GM21360 (cell line): ENCODE results near the gene CACNB4.
"Not testable (repeated sequence)": the region's sequence is repeated elsewhere in the genome, so short reads cannot be mapped to it uniquely, and the experiment has no call there.

Experiments
- ATAC-seq: cut with Tn5 transposase; IDR thresholded peaks from one replicate; pipeline ENCODE4 v1.9.1; 2021; ENCODE audit warnings: mild to moderate bottlenecking, moderate library complexity; ENCODE audit not compliant: unreplicated experiment

CACNB4 gene

DNA sequence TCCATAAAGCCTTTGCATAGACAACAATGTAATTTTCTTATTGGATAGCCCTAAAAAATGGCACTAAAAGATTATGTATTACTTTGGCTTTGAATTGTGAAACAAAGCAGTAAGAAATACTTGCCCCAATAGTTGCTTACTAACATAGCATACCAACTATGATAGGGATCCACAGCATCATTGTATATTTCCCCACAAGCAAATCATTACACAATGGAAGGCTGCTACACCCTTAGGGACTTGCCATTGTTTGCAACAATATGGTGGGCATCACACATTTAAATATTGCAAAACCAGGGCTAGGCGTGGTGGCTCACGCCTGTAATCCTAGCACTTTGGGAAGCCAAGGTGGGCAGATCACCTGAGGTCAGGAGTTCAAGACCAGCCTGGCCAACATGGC, 74.4 kb downstream of the CACNB4 start:
- no peak for ATAC-seq

- no peak for ATAC-seq
Measured at GRCh38 chr2:152022090-152022489, 76.8 kb downstream of the CACNB4 start.

DNA sequence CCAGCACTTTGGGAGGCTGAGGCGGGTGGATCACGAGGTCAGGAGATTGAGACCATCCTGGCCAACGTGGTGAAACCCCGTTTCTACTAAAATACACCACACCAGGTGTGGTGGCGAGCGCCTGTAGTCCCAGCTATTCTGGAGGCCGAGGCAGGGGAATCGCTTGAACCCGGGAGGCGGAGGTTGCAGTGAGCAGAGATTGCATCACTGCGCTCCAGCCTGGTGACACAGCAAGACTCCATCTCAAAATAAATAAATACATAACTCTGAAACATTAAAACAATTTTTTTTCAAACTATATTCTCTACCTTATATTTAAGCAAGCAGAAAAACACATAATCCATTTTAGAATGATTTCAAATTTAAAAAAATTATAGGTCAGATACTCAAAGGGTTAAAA, 77.8 kb downstream of the CACNB4 start:
- not testable (repeated sequence) for ATAC-seq

GRCh38 chr2:152019732-152020131, 79.1 kb downstream of the CACNB4 start:
- ATAC-seq, result no peak

DNA sequence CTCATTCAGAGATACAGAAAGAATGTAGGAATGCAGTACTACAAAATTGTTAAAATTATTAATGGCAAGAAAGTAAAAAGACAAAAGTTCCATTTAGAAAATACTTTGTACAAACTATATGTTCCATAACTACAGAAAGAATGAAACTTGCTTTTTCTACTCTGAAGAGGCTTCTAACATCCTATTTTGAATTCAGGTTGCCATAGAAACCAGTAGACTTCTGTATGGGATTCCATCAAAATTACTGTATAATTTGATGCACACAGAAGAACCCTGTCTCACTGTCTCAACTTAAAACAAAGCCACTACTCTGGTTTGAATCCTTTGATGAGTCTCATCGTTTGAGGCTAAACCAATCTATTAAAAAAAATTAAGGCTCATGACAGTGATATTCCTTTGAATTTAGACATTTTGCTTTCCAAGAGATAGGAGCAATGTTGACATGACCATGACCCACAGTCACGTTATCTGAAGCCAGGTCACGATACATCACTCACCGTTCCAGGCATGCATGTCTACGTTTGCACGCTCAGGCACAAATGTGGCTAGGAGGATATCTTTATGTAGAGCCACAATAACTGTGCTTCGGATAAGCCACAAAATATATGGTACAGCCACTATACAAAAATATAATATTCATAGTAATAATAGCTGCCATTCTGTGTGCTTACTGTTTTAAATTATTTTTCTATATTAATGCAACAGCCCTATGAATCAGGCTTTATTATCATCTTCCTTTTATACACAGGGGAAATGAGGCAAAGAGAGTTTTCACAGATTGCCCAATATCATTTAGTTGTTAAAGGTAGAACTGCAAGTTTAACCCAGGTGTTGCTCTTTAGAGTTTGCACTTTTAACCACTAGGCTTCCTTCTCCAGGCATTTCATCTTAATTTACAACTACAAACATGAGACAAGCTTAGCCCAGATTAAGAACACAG, 82.4 kb downstream of the CACNB4 start:
- ATAC-seq, result no peak

- ATAC-seq, result no peak
Measured at GRCh38 chr2:152015552-152015951, 83.3 kb downstream of the CACNB4 start.

DNA sequence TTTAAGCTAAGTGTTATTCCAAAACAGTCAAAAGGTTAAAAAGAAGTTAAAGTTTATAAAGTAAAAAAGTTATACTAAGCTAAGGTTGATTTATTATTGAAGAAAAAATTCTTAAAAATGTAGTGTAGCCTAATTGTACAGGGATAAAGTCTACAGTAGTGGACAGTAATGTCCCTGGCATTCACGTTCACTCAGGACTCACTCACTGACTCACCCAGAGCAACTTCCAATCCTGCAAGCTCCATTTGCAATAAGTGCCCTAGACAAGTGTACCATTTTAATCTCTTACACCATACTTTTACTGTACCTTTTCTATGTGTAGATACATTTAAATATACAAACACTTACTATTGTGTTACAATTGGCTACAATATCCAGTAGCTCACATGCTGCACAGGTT, 86.1 kb downstream of the CACNB4 start:
- ATAC-seq, result no peak

- no peak for ATAC-seq
Measured at GRCh38 chr2:152011724-152012123, 87.1 kb downstream of the CACNB4 start.

DNA sequence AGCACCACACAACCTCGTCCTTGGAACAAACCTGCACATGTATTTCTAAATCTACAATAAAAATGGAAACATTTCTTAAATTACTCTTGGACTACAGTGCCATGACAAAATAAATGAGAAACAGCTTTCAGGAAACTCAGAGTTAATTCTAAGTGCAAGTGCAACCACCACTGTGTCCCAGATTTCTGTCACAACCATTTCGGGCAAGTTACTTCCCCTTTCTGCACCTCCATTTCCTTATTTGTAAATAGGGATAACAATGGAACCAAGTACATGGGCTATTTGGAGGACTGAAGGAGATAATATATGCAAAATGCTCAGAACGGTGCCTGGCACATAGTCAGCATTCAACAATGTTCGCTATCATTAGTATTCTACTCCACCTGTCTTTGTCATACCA, 93.2 kb downstream of the CACNB4 start:
- ATAC-seq, result no peak

- not testable (repeated sequence) for ATAC-seq
Measured at GRCh38 chr2:152003283-152003682, 95.6 kb downstream of the CACNB4 start.

DNA sequence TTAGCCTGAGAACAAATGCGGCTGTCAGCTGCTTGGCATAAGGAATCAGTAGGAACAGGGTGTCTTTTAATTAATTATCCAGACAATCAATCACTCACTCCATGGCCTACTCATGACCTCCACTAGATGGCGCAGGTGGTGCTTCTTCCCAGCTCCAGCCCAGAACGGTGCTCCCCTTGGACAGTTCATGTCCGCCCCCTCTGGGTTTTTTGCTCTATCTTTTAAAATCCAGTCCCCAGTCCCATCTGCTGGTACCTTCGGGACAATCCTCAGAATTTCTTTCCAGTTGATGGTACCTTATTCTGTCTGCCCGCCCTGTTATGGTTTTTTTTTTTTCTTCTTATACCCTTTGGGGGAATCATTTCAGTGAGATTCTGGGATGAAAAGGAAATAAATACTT, 99.8 kb downstream of the CACNB4 start:
- no peak for ATAC-seq

DNA sequence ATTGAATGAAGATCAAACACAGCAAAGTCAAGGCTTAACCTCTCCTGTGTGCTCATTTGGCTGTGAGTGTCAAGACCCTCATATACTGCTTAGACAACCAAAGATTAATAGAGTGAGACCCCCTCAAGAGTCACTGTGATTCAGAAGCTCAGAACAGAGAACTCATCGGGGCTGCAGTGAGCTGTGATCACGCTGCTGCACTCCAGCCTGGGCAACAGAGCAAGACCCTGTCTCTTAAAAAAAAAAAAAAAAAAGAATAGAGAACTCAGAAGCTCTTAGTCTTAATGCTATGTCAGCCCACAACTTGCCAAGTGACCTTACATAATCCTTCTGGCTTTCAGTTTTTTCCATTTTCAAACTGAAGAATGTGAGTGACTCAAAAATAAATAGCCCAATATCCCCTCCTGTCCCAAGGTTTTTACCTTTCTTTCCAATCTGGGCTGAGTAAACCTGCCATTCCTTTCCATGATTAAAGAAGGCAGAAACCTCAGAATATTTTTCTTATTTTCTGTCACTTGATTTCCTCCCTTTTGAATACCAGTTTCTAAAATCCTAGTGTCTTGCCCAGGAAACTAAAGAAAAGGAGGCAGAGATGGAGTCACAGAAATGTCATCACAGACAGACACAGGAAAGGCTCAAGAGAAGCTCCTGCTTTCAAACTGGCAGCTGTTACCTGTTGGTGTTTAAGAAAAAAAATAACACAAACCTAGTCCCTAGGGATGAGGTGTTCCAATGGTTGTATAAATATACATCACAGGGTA, 102.4 kb downstream of the CACNB4 start:
- no peak for ATAC-seq

- no peak for ATAC-seq
Measured at GRCh38 chr2:151995161-151995557, 103.7 kb downstream of the CACNB4 start.

GRCh38 chr2:151994178-151994577, 104.7 kb downstream of the CACNB4 start:
- ATAC-seq, result not testable (repeated sequence)

GRCh38 chr2:151991010-151991409, 107.8 kb downstream of the CACNB4 start:
- ATAC-seq, result no peak

DNA sequence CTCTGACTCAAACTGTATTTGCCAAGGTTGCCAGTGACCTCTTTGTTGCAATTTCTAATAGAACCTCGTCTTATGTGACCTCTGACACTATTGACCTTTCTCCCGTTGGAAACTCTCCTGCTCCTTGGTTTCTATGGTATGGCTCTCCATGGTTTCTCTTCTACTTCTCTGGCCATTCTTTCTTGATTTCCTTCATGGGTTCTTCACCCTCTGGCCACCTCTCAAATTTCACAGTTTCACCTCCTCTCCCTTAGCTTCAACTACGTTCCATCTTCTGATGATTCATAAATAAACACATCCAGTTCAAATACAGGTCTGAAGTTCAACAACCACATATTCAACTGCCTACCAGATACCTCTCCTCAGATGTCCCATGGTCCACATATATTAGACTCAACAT, 109.5 kb downstream of the CACNB4 start:
- no peak for ATAC-seq

DNA sequence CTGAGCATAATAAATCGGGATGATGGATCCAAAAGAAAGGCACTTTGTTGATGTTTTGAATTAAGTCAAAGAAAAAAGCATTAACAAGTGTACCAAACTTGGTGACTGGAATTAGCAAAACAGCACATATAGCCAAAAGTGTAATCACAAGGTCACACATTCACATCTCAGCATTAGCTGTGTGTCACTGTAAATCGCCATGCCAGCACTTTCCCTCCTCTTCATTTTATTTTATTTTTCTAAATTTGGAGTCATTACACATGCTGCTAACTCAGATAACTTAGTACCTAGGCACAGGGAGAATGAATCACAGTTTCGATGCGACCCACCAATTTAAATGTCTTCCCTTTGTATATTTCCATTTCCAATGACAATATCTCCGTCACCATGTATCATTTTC, 111.4 kb downstream of the CACNB4 start:
- no peak for ATAC-seq

DNA sequence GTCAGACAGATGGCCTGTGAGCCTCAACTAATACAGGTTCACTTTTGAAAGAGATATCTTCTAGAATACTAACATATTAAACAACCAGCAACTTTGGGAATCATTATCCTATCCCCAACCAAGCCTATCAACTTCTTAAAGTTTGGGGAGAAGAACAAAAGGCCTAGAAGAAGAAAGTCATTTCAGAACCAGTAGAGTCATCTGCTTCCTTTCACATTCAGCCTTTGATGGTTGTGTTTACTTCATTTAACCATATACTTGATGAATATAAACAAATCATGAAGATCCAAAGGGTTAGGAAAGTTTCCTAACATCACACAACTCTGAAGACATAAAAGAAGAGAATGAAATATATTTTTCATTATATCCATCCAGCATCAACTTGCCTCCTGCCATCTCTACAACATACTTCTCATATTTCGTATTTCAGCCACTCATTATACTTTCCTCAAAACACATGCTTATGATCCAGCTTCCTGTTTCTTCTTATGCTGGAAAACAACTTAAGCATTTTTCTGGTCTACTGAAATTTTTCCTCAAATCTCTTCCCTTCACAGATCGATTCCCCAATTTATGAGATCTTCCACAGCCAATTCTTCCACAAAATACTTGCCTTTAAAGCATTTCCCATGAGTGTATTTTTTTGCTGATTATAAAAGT, 114.3 kb downstream of the CACNB4 start:
- ATAC-seq, result no peak

DNA sequence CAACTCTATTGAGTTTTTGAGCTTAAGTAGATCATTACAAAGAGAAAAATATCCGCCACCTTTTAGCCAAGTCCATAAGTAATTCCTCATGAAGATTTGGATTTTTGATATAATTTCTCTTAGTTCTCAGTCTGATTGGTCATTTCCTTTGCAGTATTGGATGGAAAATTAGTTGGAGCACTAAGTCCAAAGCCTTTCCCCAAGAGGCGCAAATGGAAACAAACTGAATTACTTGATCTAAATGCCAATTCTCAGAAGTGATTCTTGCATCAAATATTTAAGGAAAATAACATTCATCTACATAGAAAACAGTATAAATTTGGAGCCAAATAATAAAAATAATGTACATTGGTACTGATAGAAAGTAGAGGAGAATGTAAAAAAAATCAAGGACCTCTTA, 115.6 kb downstream of the CACNB4 start:
- no peak for ATAC-seq

GRCh38 chr2:151981886-151982285, 117.0 kb downstream of the CACNB4 start:
- ATAC-seq, result no peak

GRCh38 chr2:151979694-151980093, 119.2 kb downstream of the CACNB4 start:
- ATAC-seq, result no peak

- ATAC-seq, result no peak
Measured at GRCh38 chr2:151978709-151979108, 120.1 kb downstream of the CACNB4 start.
